HepG2 (cell line): ENCODE measurements around the gene CSNK2A1. TPM values are rescaled to one million over a fixed set of nuclear protein-coding genes. Genes with fewer than 3 reads are reported as not detected.

Experiments used
- ARNT2 ChIP-seq: sonication (generic); formaldehyde crosslinking; IDR thresholded peaks from 2 replicates; pipeline ENCODE4 v1.8.0; 2022; ENCODE audit warnings: mild to moderate bottlenecking, low read depth, missing genetic modification reagents, moderate library complexity
- KDM2A ChIP-seq: sonication (generic); formaldehyde crosslinking; IDR thresholded peaks from 2 replicates; pipeline ENCODE4 v1.4.0; 2020; ENCODE audit warnings: low read depth, missing genetic modification reagents, borderline replicate concordance
- NFKB2 ChIP-seq: sonication (generic); formaldehyde crosslinking; IDR thresholded peaks from 2 replicates; pipeline ENCODE4 v1.4.0; 2020; ENCODE audit warnings: missing genetic modification reagents, borderline replicate concordance
- PBX2 ChIP-seq: IDR thresholded peaks from 2 replicates; pipeline ENCODE4 v1.6.1; 2016; ENCODE audit warnings: control low read depth
- RARA ChIP-seq: IDR thresholded peaks from 2 replicates; pipeline ENCODE4 v1.6.1; 2016; ENCODE audit warnings: missing genetic modification reagents, missing compliant biosample characterization
- RNF2 ChIP-seq: fragments of 450-650 bp; conservative IDR thresholded peaks from 2 replicates; pipeline ENCODE4 v1.6.1; 2016; ENCODE audit warnings: low read depth
- SP5 ChIP-seq: IDR thresholded peaks from 2 replicates; pipeline ENCODE4 v1.6.1; 2016; ENCODE audit warnings: low read depth, borderline replicate concordance
- TCF7L2 ChIP-seq: IDR thresholded peaks from 2 replicates; pipeline ENCODE4 v1.6.1; 2011; ENCODE audit warnings: mild to moderate bottlenecking, low read depth, low read length, moderate library complexity
- U2AF2 ChIP-seq: fragments of 200-400 bp; formaldehyde crosslinking; IDR thresholded peaks from 2 replicates; pipeline ENCODE4 v1.6.1; 2017; ENCODE audit warnings: low read depth, mild to moderate bottlenecking, low read length
- UBTF ChIP-seq: sonication (generic); formaldehyde crosslinking; IDR thresholded peaks from 2 replicates; pipeline ENCODE4 v1.4.0; 2020; ENCODE audit warnings: mild to moderate bottlenecking, missing genetic modification reagents
- ZBTB21 ChIP-seq: sonication (generic); formaldehyde crosslinking; IDR thresholded peaks from 2 replicates; pipeline ENCODE4 v1.4.0; 2020; ENCODE audit warnings: missing genetic modification reagents
- ZBTB8A ChIP-seq: sonication (generic); formaldehyde crosslinking; IDR thresholded peaks from 2 replicates; pipeline ENCODE4 v1.4.0; 2020; ENCODE audit warnings: mild to moderate bottlenecking, low read depth, missing genetic modification reagents, borderline replicate concordance
- ZFP37 ChIP-seq: sonication (generic); formaldehyde crosslinking; IDR thresholded peaks from 2 replicates; pipeline ENCODE4 v1.4.0; 2020; ENCODE audit warnings: missing genetic modification reagents, borderline replicate concordance
- ZNF256 ChIP-seq: sonication (generic); formaldehyde crosslinking; conservative IDR thresholded peaks from 2 replicates; pipeline ENCODE4 v1.4.0; 2020; ENCODE audit warnings: missing genetic modification reagents
- ZNF34 ChIP-seq: sonication (generic); formaldehyde crosslinking; IDR thresholded peaks from 2 replicates; pipeline ENCODE4 v1.4.0; 2020; ENCODE audit warnings: mild to moderate bottlenecking, missing genetic modification reagents, borderline replicate concordance
- ZNF382 ChIP-seq: sonication (generic); formaldehyde crosslinking; IDR thresholded peaks from 2 replicates; pipeline ENCODE4 v1.5.0; 2020; ENCODE audit warnings: missing genetic modification reagents, mild to moderate bottlenecking, borderline replicate concordance
- ZNF672 ChIP-seq: sonication (generic); formaldehyde crosslinking; IDR thresholded peaks from 2 replicates; pipeline ENCODE4 v1.8.1; 2022; ENCODE audit warnings: missing genetic modification reagents
- ZNF704 ChIP-seq: sonication (generic); formaldehyde crosslinking; IDR thresholded peaks from 2 replicates; pipeline ENCODE4 v1.8.1; 2023; ENCODE audit warnings: mild to moderate bottlenecking, inconsistent platforms, moderate library complexity, missing genetic modification reagents, borderline replicate concordance
- polyA plus RNA-seq, 8 experiments: library from polyadenylated mRNA; depleted of rRNA in 3 of 8; stranded (reverse) in 7 of 8; unstranded in 1 of 8; fragments of >200 nt; fragmentation: Illumina TruSeq in 4 of 8; extraction: Trizol in 4 of 8; gene quantifications; 2 replicates each; pipeline versions ENCODE4 v1.2.1 to v1.2.3, GENCODE V29; 2011 to 2016; ENCODE audit warnings: low read depth in 4 of 8, missing spikeins in 1 of 8, mixed read lengths in 1 of 8; ENCODE audit not compliant: insufficient read depth in 1 of 8
- total RNA-seq, 5 experiments: library from RNA; depleted of rRNA; stranded (reverse); fragments of >200 nt; fragmentation: Illumina TruSeq; extraction: Trizol; gene quantifications; 2 replicates each; pipeline ENCODE4 v1.2.3, GENCODE V29; 2016; ENCODE audit warnings: low read depth in 1 of 5
- TF ChIP-seq, protein P1 (sequence below): sonication (generic); formaldehyde crosslinking; IDR thresholded peaks from 2 replicates; pipeline ENCODE4 v1.5.0; 2020; ENCODE audit warnings: missing genetic modification reagents, mild to moderate bottlenecking, borderline replicate concordance
- TF ChIP-seq, protein P2 (sequence below): IDR thresholded peaks from 2 replicates; pipeline ENCODE4 v1.6.1; 2018; ENCODE audit warnings: missing genetic modification reagents, mild to moderate bottlenecking, missing compliant biosample characterization

CSNK2A1 gene
- total and polyA plus RNA-seq, 2 of the 13 experiments (the other 11 are each of a cell fraction or from before 2014, with no cell fraction given) = 153 to 231 TPM

DNA sequence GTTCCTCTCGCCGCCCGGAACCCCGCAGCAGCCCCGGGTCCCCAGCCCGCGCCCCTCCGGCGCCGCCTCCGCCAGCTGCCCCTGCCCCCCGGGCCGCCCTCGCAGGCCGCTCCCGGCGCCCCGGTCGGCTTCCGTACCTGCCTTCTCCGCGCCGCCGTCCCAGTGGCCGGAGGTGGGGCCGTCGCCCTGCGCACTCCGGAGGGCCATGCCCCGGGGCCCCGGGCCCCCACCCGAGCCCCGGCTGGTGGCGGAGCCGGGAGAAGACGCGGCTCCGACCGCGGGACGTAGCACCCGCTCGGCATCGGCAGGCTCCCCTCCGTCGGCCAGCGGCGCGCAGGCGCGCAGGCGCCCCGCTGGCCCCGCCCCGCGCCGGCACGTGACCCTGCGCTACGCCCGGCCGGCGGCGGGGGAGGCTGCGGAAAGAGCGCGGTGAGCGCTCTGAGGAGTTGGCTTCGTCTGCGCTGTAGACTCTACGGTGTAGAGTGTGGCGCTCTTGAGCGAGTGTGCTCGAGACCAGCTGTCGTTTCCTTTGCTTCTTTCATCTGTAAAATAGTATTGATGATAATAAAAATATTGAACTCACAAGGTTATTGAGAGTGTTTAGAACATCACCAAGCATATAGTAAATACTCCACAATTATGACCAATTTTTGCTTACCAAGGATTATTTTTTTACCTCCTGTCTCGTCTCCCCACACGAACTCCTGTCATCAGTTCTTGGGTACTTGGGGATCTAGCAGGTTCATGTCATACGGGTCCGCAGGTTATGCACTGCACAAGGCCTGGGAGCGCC lies 81.2 kb downstream of the CSNK2A1 start, which contains the start of gene TBC1D20 (continued):
- TF ChIP-seq KDM2A (CRISPR knock-in tag) (peak; percentile 84), ZBTB21 (CRISPR knock-in tag) (no peak), NFKB2 (peak; percentile 83; the same call in 1 of the 2 replicates), ZNF382 (CRISPR knock-in tag) (no peak), ZNF256 (CRISPR knock-in tag) (0 out of 2 replicates have a peak, but pooled peaks have one; percentile 71), TCF7L2 (no peak), ZNF672 (CRISPR knock-in tag) (no peak), ZNF704 (CRISPR knock-in tag) (no peak), ARNT2 (peak; percentile 76), RNF2 (0 out of 2 replicates have a peak, but pooled peaks have one; percentile 49), ZBTB8A (CRISPR knock-in tag) (no peak), ZNF34 (CRISPR knock-in tag) (no peak), U2AF2 (no peak), UBTF (CRISPR knock-in tag) (peak; percentile 79), ZFP37 (CRISPR knock-in tag) (no peak; the same call in 1 of the 2 replicates), PBX2 (no peak), RARA (CRISPR knock-in tag) (peak; percentile 27; the same call in 1 of the 2 replicates), SP5 (CRISPR knock-in tag) (0 out of 2 replicates have a peak, but pooled peaks have one; percentile 12)
- TF ChIP-seq, protein P1, sequence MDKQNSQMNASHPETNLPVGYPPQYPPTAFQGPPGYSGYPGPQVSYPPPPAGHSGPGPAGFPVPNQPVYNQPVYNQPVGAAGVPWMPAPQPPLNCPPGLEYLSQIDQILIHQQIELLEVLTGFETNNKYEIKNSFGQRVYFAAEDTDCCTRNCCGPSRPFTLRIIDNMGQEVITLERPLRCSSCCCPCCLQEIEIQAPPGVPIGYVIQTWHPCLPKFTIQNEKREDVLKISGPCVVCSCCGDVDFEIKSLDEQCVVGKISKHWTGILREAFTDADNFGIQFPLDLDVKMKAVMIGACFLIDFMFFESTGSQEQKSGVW (CRISPR knock-in tag) = no peak
- TF ChIP-seq, protein P2, sequence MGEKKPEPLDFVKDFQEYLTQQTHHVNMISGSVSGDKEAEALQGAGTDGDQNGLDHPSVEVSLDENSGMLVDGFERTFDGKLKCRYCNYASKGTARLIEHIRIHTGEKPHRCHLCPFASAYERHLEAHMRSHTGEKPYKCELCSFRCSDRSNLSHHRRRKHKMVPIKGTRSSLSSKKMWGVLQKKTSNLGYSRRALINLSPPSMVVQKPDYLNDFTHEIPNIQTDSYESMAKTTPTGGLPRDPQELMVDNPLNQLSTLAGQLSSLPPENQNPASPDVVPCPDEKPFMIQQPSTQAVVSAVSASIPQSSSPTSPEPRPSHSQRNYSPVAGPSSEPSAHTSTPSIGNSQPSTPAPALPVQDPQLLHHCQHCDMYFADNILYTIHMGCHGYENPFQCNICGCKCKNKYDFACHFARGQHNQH (CRISPR knock-in tag) = peak; percentile 48; the same call in 1 of the 2 replicates
